MM.1S (cell line): ENCODE data around the gene GSTCD.
"Not testable (repeated sequence)": the region's sequence is repeated elsewhere in the genome, so short reads cannot be mapped to it uniquely, and the experiment has no call there.

Source experiments
- DNase-seq: peaks from one replicate; pipeline ENCODE4 v3.0.0-alpha.2; 2015
- H2AFZ ChIP-seq: fragments of 300-600 bp; sonication (generic); 2 replicates; pipeline ENCODE4 v1.6.0; 2016; ENCODE audit warnings: antibody characterized with exemption, low read length
- H3F3A ChIP-seq: fragments of 300-600 bp; sonication (generic); 2 replicates; pipeline ENCODE4 v1.6.1; 2016; ENCODE audit warnings: mild to moderate bottlenecking, antibody characterized with exemption, low read length, moderate library complexity, mixed read lengths; ENCODE audit not compliant: insufficient read depth
- H3K27ac ChIP-seq: fragments of 300-600 bp; sonication (generic); 2 replicates; pipeline ENCODE4 v1.5.1; 2016; ENCODE audit warnings: mild to moderate bottlenecking, low read length
- H3K27me3 ChIP-seq: fragments of 300-600 bp; sonication (generic); replicated peaks from 2 replicates; pipeline ENCODE4 v1.6.0; 2016; ENCODE audit warnings: low read length; ENCODE audit not compliant: insufficient read depth
- H3K36me3 ChIP-seq: fragments of 300-600 bp; sonication (generic); replicated peaks from 2 replicates; pipeline ENCODE4 v1.6.1; 2016; ENCODE audit warnings: mild to moderate bottlenecking, low read length, mixed read lengths; ENCODE audit not compliant: insufficient read depth
- H3K4me1 ChIP-seq: fragments of 300-600 bp; sonication (generic); 2 replicates; pipeline ENCODE4 v1.6.1; 2016; ENCODE audit warnings: low read length, mixed read lengths
- H3K4me2 ChIP-seq: fragments of 300-600 bp; sonication (generic); 2 replicates; pipeline ENCODE4 v1.6.0; 2016; ENCODE audit warnings: low read depth, low read length
- H3K4me3 ChIP-seq: fragments of 300-600 bp; sonication (generic); 2 replicates; pipeline ENCODE4 v1.5.1; 2016; ENCODE audit warnings: low read length, mixed read lengths
- H3K79me2 ChIP-seq: fragments of 300-600 bp; sonication (generic); 2 replicates; pipeline ENCODE4 v1.6.1; 2016; ENCODE audit warnings: mixed run types, low read length, mixed read lengths
- H3K9ac ChIP-seq: fragments of 300-600 bp; sonication (generic); 2 replicates; pipeline ENCODE4 v1.6.1; 2016; ENCODE audit warnings: low read length, mixed read lengths
- H3K9me2 ChIP-seq: fragments of 300-600 bp; sonication (generic); replicated peaks from 2 replicates; pipeline ENCODE4 v1.6.1; 2016; ENCODE audit warnings: mild to moderate bottlenecking, low read length, mixed read lengths; ENCODE audit not compliant: insufficient read depth
- H3K9me3 ChIP-seq: fragments of 300-600 bp; sonication (generic); replicated peaks from 2 replicates; pipeline ENCODE4 v1.6.1; 2016; ENCODE audit warnings: mild to moderate bottlenecking, low read length, mixed read lengths; ENCODE audit not compliant: insufficient read depth
- H4K20me1 ChIP-seq: fragments of 300-600 bp; sonication (generic); 2 replicates; pipeline ENCODE4 v1.6.1; 2016; ENCODE audit warnings: mild to moderate bottlenecking, low read length, moderate library complexity, mixed read lengths; ENCODE audit not compliant: insufficient read depth
- CTCF ChIP-seq: fragments of 300-600 bp; sonication (generic); IDR thresholded peaks from 2 replicates; pipeline ENCODE4 v1.5.1; 2016; ENCODE audit warnings: antibody characterized with exemption, low read length, mixed read lengths
- EZH2 ChIP-seq: fragments of 300-600 bp; sonication (generic); optimal IDR thresholded peaks from 2 replicates; pipeline ENCODE3; 2017; ENCODE audit warnings: low read depth, mild to moderate bottlenecking, antibody characterized with exemption, low read length, mixed read lengths
- EZH2phosphoT487 ChIP-seq: fragments of 300-600 bp; sonication (generic); IDR thresholded peaks from 2 replicates; pipeline ENCODE4 v1.6.1; 2018; ENCODE audit warnings: antibody characterized with exemption, low read length

Gene GSTCD

GRCh38 chr4:105765690-105766407, 57.3 kb downstream of the GSTCD start:
- Histone ChIP-seq H3K36me3 (no peaks in the 10 kb centered on the region), H3K4me3 (no peak overlapping the region), H2AFZ (no peak overlapping the region), H3K9me2 (no peaks in the 10 kb centered on the region), H3K27me3 (no peaks in the 10 kb centered on the region), H4K20me1 (no peaks in the 10 kb centered on the region), H3F3A (no peaks in the 10 kb centered on the region), H3K27ac (no peak overlapping the region), H3K9ac (no peak overlapping the region), H3K4me1 (no peaks in the 10 kb centered on the region), H3K79me2 (no peaks in the 10 kb centered on the region), H3K4me2 (no peak overlapping the region), H3K9me3 (no peaks in the 10 kb centered on the region)
- TF ChIP-seq CTCF: no peak
- no peak for TF ChIP-seq EZH2phosphoT487
- TF ChIP-seq EZH2: no peak
- no peak for DNase-seq

- Histone ChIP-seq H4K20me1 (no peaks in the 10 kb centered on the region), H3K79me2 (no peaks in the 10 kb centered on the region), H3K9me2 (no peaks in the 10 kb centered on the region), H2AFZ (no peak overlapping the region), H3K4me3 (no peak overlapping the region), H3K27ac (no peak overlapping the region), H3K36me3 (no peaks in the 10 kb centered on the region), H3K9ac (no peak overlapping the region), H3K4me1 (no peaks in the 10 kb centered on the region), H3F3A (no peaks in the 10 kb centered on the region), H3K4me2 (no peak overlapping the region), H3K9me3 (no peaks in the 10 kb centered on the region), H3K27me3 (no peaks in the 10 kb centered on the region)
- DNase-seq: no peak
- TF ChIP-seq EZH2: no peak
These were observed 59.0 kb downstream of the GSTCD start for GRCh38 chr4:105767579-105767978.

- not testable (repeated sequence) for H2AFZ ChIP-seq, DNase-seq, H3K27me3 ChIP-seq, H3K4me1 ChIP-seq, H4K20me1 ChIP-seq, H3K9me2 ChIP-seq, H3K27ac ChIP-seq, H3K79me2 ChIP-seq, H3K36me3 ChIP-seq, H3K9ac ChIP-seq, H3K4me2 ChIP-seq, H3K9me3 ChIP-seq, H3K4me3 ChIP-seq, H3F3A ChIP-seq
These were observed 61.9 kb downstream of the GSTCD start for GRCh38 chr4:105770524-105770923.

- H3K9ac ChIP-seq, H3K4me2 ChIP-seq, H4K20me1 ChIP-seq, H3K27ac ChIP-seq, H3F3A ChIP-seq, H3K4me1 ChIP-seq, DNase-seq, H3K9me3 ChIP-seq, H2AFZ ChIP-seq, H3K9me2 ChIP-seq, H3K4me3 ChIP-seq, H3K27me3 ChIP-seq, H3K79me2 ChIP-seq, H3K36me3 ChIP-seq: not testable (repeated sequence)
These were observed 63.5 kb downstream of the GSTCD start for GRCh38 chr4:105772065-105772464.

GRCh38 chr4:105775760-105776415, 67.3 kb downstream of the GSTCD start:
- not testable (repeated sequence) for DNase-seq, H3K4me1 ChIP-seq, H3K9me2 ChIP-seq, H3K9me3 ChIP-seq, H2AFZ ChIP-seq, H3K79me2 ChIP-seq, H3K27ac ChIP-seq, H4K20me1 ChIP-seq, H3K4me3 ChIP-seq, H3K36me3 ChIP-seq, H3K27me3 ChIP-seq, H3K4me2 ChIP-seq, H3F3A ChIP-seq, H3K9ac ChIP-seq
